ENCODE data around the gene GRAMD4. TPM values are rescaled to one million over a fixed set of nuclear protein-coding genes. Genes with fewer than 3 reads are reported as not detected.

The GRAMD4 gene
- total and polyA plus RNA-seq, 7 donors: 11.3 to 39.3 (median 17.8) TPM

GRCh38 chr22:46573781-46574437 is 46.3 kb upstream of the GRAMD4 start:
- Histone ChIP-seq H3K27ac (no peak overlapping the region), H3K4me1 (peaks cover 17% of the 10 kb centered on the region), H3K36me3 (ENCODE audit: insufficient read depth in 1 of 2, low read depth in 1 of 2) (no peaks in the 10 kb centered on the region), H3K9me3 (peaks cover 5% of the 10 kb centered on the region), H3K4me3 (no peak overlapping the region), H3K27me3 (ENCODE audit: insufficient read depth in 3 of 3, low read length in 2 of 3) (no peaks in the 10 kb centered on the region)
- intact Hi-C loops (cut with DNase I): no loop called here
- DNase-seq (peak in 1 of 2 donors; percentile 31), ATAC-seq (no peak)
- 77 to 90% (median 82%) methylated on average over 18 of the region's 18 CpGs for WGBS, 3 donors
- no peak for TF ChIP-seq CTCF (IDR thresholded peaks at IDR 0.05)

GRCh38 chr22:46574438-46574992 is 45.7 kb upstream of the GRAMD4 start:
- no peak for TF ChIP-seq CTCF (IDR thresholded peaks at IDR 0.05)
- DNase-seq (peak in 1 of 2 donors; percentile 34), ATAC-seq (no peak)
- H3K36me3 ChIP-seq (ENCODE audit: insufficient read depth in 1 of 2, low read depth in 1 of 2): no peaks in the 10 kb centered on the region
- intact Hi-C loops (cut with DNase I): no loop called here
- 80 to 87% (median 86%) methylated on average over 15 of the region's 15 CpGs for WGBS, 3 donors
- H3K9me3 ChIP-seq: peaks cover 5% of the 10 kb centered on the region
- H3K27ac ChIP-seq: no peak overlapping the region
- H3K4me1 ChIP-seq: peaks cover 23% of the 10 kb centered on the region
- no peak overlapping the region for H3K4me3 ChIP-seq
- no peaks in the 10 kb centered on the region for H3K27me3 ChIP-seq (ENCODE audit: insufficient read depth in 3 of 3, low read length in 2 of 3)

GRCh38 chr22:46574993-46575910 is 44.9 kb upstream of the GRAMD4 start:
- whole genome bisulfite sequencing, 3 donors: 75 to 83% (median 79%) methylated on average over 19 of the region's 19 CpGs
- DNase-seq (peak; percentile 16 to 59), ATAC-seq (no peak)
- H3K4me3 ChIP-seq: no peak overlapping the region
- H3K9me3 ChIP-seq: peaks cover 5% of the 10 kb centered on the region
- H3K36me3 ChIP-seq (ENCODE audit: insufficient read depth in 1 of 2, low read depth in 1 of 2): no peaks in the 10 kb centered on the region
- H3K27ac ChIP-seq: peak overlapping the region; percentile 53
- TF ChIP-seq CTCF (IDR thresholded peaks at IDR 0.05): no peak
- intact Hi-C loops (cut with DNase I): loop anchor here in 1 of 2 donors (5.0 kb wide), 1 partner anchor 162 kb away; the partner anchor contains the start of gene CERK
- H3K4me1 ChIP-seq: peaks cover 30% of the 10 kb centered on the region
- H3K27me3 ChIP-seq (ENCODE audit: insufficient read depth in 3 of 3, low read length in 2 of 3): no peaks in the 10 kb centered on the region

GRCh38 chr22:46575911-46576555 is 44.2 kb upstream of the GRAMD4 start:
- WGBS, 3 donors: 48 to 51% (median 49%) methylated on average over 9 to 10 of the region's 10 CpGs
- DNase-seq (peak in 1 of 2 donors; percentile 44), ATAC-seq (peak in 1 of 4 donors; percentile 0)
- no peak for TF ChIP-seq CTCF (IDR thresholded peaks at IDR 0.05)
- Histone ChIP-seq H3K27me3 (ENCODE audit: insufficient read depth in 3 of 3, low read length in 2 of 3) (no peaks in the 10 kb centered on the region), H3K4me3 (peak overlapping the region; percentile 62), H3K9me3 (peaks cover 5% of the 10 kb centered on the region), H3K36me3 (ENCODE audit: insufficient read depth in 1 of 2, low read depth in 1 of 2) (no peaks in the 10 kb centered on the region), H3K27ac (peak overlapping the region; percentile 53), H3K4me1 (peaks cover 37% of the 10 kb centered on the region)
- intact Hi-C loops (cut with DNase I): loop anchor here in 1 of 2 donors (5.0 kb wide), 1 partner anchor 161 kb away; the partner anchor contains the start of gene CERK
